GM19324 (cell line): ENCODE results near the gene EFCAB11.

Source experiments
- ATAC-seq: cut with Tn5 transposase; IDR thresholded peaks from one replicate; pipeline ENCODE4 v1.9.1; 2021; ENCODE audit warnings: mild to moderate bottlenecking, moderate library complexity; ENCODE audit not compliant: unreplicated experiment, low FRiP score

Gene EFCAB11

GRCh38 chr14:89828471-89829165 is 125.9 kb downstream of the EFCAB11 start:
- no peak for ATAC-seq

- no peak for ATAC-seq
Measured at GRCh38 chr14:89827265-89827664, 127.3 kb downstream of the EFCAB11 start.

GRCh38 chr14:89826596-89826995 is 127.9 kb downstream of the EFCAB11 start:
- no peak for ATAC-seq

GRCh38 chr14:89823743-89824142 is 130.8 kb downstream of the EFCAB11 start:
- no peak for ATAC-seq

GRCh38 chr14:89814126-89814525 is 140.4 kb downstream of the EFCAB11 start:
- ATAC-seq = no peak

GRCh38 chr14:89813617-89814031 is 140.9 kb downstream of the EFCAB11 start:
- ATAC-seq = no peak

GRCh38 chr14:89811954-89812575 is 142.5 kb downstream of the EFCAB11 start:
- no peak for ATAC-seq

GRCh38 chr14:89810101-89810500 is 144.4 kb downstream of the EFCAB11 start:
- ATAC-seq = no peak

GRCh38 chr14:89807892-89808291 is 146.6 kb downstream of the EFCAB11 start:
- no peak for ATAC-seq

GRCh38 chr14:89807151-89807550 is 147.4 kb downstream of the EFCAB11 start:
- ATAC-seq = no peak

- no peak for ATAC-seq
Measured at GRCh38 chr14:89806451-89806850, 148.1 kb downstream of the EFCAB11 start.

GRCh38 chr14:89805501-89805900 is 149.0 kb downstream of the EFCAB11 start:
- ATAC-seq = no peak

GRCh38 chr14:89803542-89803941 is 151.0 kb downstream of the EFCAB11 start:
- no peak for ATAC-seq

GRCh38 chr14:89801136-89801535 is 153.4 kb downstream of the EFCAB11 start:
- ATAC-seq = no peak

GRCh38 chr14:89798212-89798773 is 156.2 kb downstream of the EFCAB11 start:
- no peak for ATAC-seq

- ATAC-seq = peak; percentile 78
Measured at GRCh38 chr14:89797148-89797547, 157.4 kb downstream of the EFCAB11 start.

- no peak for ATAC-seq
Measured at GRCh38 chr14:89794096-89794495, 160.4 kb downstream of the EFCAB11 start.

- ATAC-seq = no peak
Measured at GRCh38 chr14:89793367-89793716, 161.2 kb downstream of the EFCAB11 start.

- ATAC-seq = no peak
Measured at GRCh38 chr14:89792489-89793366, 161.8 kb downstream of the EFCAB11 start.

- no peak for ATAC-seq
Measured at GRCh38 chr14:89787525-89787924, 167.0 kb downstream of the EFCAB11 start.

GRCh38 chr14:89781046-89781445 is 173.5 kb downstream of the EFCAB11 start:
- no peak for ATAC-seq
